ENCODE results near the gene CENPV.
"Not testable (repeated sequence)": the region's sequence is repeated elsewhere in the genome, so short reads cannot be mapped to it uniquely, and the experiment has no call there.

Gene CENPV

DNA sequence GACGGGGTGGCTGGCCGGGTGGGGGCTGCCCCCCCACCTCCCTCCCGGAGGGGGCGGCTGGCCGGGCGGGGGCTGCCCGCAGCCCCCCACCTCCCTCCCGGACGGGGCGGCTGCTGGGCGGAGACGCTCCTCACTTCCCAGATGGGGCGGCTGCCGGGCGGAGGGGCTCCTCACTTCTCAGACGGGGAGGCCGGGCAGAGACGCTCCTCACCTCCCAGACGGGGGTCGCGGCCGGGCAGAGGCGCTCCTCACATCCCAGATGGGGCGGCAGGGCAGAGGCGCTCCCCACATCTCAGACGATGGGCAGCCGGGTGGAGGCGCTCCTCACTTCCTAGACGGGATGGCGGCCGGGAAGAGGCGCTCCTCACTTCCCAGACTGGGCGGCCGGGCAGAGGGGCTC lies 41.2 kb downstream of the CENPV start:
- not testable (repeated sequence) for DNase-seq

DNA sequence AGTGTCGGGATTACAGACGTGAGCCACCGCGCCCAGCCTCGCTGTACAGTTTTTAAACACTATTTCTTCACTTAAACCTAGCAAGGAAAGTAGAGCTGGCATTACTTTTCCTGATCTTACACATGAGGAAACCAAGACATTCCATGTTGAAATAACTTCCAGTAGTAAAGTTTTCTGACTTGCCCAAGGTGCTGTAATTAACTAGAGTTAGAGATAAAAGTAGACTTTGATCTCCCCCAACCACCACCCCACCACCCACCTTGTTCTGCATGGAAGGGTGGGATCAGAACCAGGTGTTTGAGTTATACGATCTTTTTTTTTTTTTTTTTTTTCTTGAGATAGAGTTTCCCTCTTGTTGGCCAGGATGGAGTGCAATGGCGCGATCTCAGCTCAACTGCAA lies 47.1 kb downstream of the CENPV start:
- DNase-seq: no peak

DNA sequence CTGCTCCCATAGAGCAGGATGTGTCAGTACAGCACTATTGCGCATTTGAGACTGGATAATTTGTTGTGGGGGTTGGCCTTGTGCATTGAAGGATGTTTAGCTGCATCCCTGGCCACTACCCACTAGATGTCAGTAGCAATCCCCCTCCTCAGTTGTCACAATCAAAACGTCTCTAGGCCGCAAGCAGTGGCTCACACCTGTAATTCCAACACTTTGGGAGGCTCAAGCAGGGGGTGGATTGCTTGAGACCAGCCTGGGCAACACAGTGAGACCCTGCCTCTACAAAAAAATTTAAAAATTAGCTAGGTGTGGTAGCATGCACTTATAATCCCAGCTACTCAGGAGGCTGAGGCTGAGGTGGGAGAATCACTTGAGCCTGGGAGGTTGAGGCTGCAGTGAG lies 48.4 kb downstream of the CENPV start:
- no peak for DNase-seq

DNA sequence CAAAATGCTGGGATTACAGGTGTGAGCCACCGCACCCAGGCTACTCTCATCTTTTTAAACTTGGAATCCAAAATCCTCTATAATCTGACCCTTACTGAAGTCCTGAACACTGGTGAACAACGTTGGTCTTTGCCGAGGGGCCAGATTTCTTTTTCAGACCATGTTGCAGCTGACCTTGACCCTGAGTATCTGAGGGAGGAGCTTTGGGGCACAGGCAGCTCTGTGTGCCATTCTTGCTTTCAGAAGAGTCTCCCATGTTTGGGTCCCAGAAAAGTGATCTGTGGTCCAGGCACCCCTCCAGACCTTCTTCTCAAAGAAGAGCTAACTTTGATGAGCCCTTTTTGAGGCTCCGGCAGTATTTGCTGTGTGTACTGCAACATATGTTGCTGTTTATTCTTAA lies 50.4 kb downstream of the CENPV start:
- DNase-seq: no peak

DNA sequence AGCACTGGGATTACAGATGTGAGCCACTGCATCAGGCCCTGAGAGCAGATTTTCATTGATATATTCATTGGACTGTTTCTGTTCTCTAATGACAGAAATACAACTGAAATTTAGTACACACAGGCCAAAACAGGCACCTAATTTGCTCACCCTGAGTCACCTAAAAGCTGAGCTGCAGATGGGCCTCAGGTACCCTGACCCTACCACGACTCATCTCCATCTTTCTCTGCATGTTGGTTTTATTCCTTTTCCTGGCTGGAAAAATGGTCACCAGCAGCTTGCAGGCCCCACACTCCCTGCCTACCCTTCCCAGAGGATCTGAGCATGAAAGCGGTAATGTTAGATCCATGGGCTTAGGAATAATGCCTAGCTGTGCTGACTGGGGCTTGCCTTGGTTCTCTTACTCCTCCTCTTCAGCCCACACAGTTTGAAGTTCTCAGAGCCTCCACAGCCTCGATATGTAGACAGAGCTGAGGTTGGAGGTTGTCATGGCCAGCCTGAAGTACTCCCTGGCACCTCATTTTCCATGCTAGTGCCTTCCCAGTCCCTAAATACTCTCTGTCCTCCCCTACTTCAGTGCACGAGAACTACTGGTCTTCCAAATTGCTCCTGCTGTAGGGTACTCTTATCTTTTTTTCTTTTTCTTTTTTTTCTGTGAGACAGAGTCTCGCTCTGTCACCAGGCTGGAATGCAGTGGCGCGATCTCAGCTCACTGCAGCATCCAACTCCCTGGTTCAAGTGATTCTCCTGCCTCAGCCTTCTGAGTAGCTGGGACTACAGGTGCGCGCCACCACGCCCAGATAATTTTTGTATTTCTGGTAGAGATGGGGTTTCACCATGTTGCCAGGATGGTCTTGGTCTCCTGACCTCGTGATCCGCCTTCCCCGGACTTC lies 51.1 kb downstream of the CENPV start:
- DNase-seq: no peak

DNA sequence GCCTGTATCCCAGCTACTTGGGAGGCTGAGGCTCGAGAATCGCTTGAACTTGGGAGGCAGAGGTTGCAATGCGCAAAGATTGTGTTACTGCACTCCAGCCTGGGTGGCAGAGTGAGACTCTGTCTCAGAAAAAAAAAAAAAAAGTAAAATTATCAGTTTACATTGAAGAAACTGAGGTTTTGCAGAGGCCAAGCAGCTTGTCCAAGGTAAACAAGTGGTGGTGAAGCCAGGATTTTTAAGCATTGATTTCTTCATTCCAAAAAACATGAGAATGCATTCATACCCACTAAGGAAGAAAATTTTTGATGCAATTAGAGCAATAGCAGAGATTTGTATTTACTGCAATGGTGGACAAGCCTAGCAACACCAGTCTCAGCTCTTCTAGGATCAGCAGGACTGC lies 52.7 kb downstream of the CENPV start:
- DNase-seq: no peak

DNA sequence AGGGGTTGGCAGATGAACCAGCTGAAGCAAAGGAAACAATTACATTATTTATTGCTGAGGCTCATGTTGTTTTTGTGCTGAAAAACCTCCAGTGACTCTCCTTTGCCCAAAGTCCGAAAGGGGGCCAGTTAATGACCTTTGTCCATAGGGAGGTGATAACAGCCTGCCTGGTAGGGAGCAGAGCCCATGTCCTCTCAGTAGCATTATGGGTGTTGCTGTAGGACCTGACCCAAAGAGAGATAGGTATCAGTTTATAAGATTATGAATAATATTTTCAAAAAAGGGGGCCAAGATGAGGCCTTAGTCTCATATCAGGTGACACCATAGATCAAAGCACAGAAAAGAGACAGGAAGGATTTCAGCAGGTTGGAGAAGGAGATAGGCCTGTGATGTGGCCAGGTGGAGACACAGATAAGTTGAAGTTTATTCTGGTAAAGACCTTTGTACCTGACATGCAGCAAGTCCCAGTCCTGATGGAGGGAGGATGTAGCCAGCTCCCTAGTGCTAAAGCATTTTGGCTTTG lies 55.1 kb downstream of the CENPV start:
- no peak for DNase-seq

DNA sequence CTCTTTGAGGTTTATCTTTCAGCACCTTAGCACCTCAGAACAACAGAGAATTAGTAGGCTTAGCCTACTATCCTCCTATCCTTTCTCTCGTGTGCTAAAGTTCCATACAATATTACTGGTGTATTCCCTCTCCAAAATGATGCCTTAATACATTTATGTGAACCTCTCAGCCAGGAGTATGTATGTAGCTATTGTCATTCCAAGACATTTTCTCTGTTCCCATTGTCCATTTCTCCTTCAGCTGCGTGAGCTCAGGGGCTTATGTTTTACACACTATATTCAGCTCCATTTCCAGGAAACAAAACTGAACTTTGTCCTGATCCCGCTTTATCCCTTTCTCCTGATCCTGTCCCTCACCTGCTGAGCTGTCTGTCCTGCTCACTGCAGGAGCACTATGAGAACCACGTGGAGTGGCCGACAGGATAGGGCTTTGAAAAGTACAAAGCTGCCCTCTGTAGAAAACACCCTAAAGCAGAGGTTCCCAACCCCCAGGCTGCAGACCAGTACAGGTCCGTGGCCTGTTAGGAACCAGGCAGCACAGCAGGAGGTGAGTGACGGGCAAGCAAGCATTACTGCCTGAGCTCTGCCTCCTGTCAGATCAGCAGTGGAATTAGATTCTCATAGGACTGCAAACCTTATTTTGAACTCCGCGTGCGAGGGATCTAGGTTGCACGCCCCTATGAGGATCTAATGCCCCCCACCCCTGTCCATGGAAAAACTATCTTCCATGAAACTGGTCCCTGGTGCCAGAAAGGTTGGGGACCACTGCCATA lies 55.7 kb downstream of the CENPV start:
- DNase-seq: no peak

DNA sequence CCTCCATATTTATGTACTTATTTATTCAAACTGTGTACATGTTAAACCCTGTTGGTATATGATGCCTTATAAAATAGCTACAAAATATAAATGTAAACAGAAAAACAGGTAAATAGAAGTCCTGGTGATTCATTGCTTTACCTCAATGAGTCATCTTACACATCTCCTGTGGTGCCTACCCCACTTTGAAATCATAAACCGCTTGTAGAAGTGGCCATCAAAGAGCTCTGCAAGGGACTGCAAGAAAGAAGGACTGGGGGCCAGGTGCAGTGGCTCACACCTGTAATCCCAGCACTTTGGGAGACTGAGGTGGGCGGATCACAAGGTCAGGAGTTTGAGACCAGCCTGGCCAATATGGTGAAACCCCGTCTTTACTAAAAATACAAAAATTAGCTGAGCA lies 57.2 kb downstream of the CENPV start:
- not testable (repeated sequence) for DNase-seq

DNA sequence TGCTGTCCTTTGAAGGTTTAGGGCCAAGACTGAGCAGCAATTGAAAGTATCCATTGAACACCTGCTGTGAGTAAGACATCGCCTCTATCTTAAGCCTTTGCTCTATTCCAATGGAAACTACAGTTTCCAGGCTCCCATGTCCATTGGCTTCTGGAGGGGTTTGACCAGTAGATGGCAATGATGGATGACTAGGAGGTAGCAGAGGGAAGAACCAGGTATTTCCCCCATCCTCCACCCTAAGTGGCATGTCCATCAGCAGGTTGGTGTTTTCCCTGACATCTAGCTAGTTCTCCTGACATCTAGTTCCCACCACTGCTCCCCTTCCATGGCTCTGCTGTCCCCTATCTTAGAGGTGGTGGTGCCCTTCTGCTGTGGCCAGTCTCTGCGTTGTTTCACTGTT lies 58.7 kb downstream of the CENPV start:
- DNase-seq: no peak

DNA sequence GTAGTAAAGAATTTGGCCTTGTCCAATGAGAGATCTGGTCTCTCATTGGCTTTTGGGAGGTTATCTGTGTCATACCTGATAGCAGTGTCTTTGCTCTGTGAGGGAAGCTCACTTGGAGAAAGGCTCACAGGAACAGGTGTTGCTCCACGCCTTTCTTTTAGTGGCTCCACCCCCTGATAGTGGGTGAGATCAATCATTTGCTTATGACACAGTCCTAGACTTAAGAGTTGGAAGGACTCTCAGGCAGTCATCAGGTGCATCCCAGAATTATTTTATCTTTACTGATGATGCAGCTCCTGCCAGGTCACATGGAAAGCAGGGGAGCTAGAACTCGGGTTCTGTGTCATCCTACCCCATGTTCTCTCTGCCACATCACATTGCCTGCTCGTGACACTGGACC lies 59.3 kb downstream of the CENPV start:
- no peak for DNase-seq
